Loucy (cell line): Measurements from ENCODE around the gene FGF14.

Experiments
- H2AFZ ChIP-seq: fragments of 200-600 bp; sonication (generic); 2 replicates; pipeline ENCODE4 v1.6.0; 2016; ENCODE audit warnings: antibody characterized with exemption, mild to moderate bottlenecking, low read length, moderate library complexity
- H3F3A ChIP-seq: fragments of 200-600 bp; 2 replicates; pipeline ENCODE4 v1.6.0; 2016; ENCODE audit warnings: antibody characterized with exemption, low read depth, mild to moderate bottlenecking
- H3K27me3 ChIP-seq: fragments of 200-600 bp; sonication (generic); 2 replicates; pipeline ENCODE4 v1.6.1; 2014; ENCODE audit warnings: low read length, mild to moderate bottlenecking; ENCODE audit not compliant: insufficient read depth, poor library complexity, severe bottlenecking
- H3K36me3 ChIP-seq: fragments of 200-600 bp; sonication (generic); 2 replicates; pipeline ENCODE4 v1.6.1; 2016; ENCODE audit warnings: low read length; ENCODE audit not compliant: insufficient read depth
- H3K4me1 ChIP-seq: fragments of 200-600 bp; sonication (generic); 2 replicates; pipeline ENCODE4 v1.5.1; 2014; ENCODE audit warnings: low read length, mild to moderate bottlenecking; ENCODE audit not compliant: insufficient read depth, poor library complexity, severe bottlenecking
- H3K4me2 ChIP-seq: fragments of 200-600 bp; sonication (generic); 2 replicates; pipeline ENCODE4 v1.6.0; 2014; ENCODE audit warnings: antibody characterized with exemption, low read length, low read depth, mild to moderate bottlenecking; ENCODE audit not compliant: poor library complexity, severe bottlenecking
- H3K4me3 ChIP-seq: fragments of 200-600 bp; sonication (generic); 2 replicates; pipeline ENCODE4 v1.5.1; 2014; ENCODE audit warnings: low read length, mild to moderate bottlenecking, mixed read lengths; ENCODE audit not compliant: poor library complexity, severe bottlenecking
- H3K79me2 ChIP-seq: fragments of 200-600 bp; sonication (generic); 2 replicates; pipeline ENCODE4 v1.6.1; 2014; ENCODE audit warnings: low read length; ENCODE audit not compliant: insufficient read depth
- H3K9ac ChIP-seq: fragments of 200-600 bp; sonication (generic); 2 replicates; pipeline ENCODE4 v1.6.0; 2014; ENCODE audit warnings: mild to moderate bottlenecking, low read depth, low read length, moderate library complexity; ENCODE audit not compliant: poor library complexity, severe bottlenecking
- H3K9me2 ChIP-seq: fragments of 200-600 bp; sonication (generic); replicated peaks from 2 replicates; pipeline ENCODE4 v1.6.1; 2016; ENCODE audit warnings: low read depth, low read length, mixed read lengths
- H3K9me3 ChIP-seq: fragments of 200-600 bp; sonication (generic); 2 replicates; pipeline ENCODE4 v1.6.1; 2014; ENCODE audit warnings: mild to moderate bottlenecking, antibody characterized with exemption, low read length, low read depth; ENCODE audit not compliant: insufficient read depth
- H4K20me1 ChIP-seq: fragments of 200-600 bp; sonication (generic); 2 replicates; pipeline ENCODE4 v1.6.0; 2014; ENCODE audit warnings: antibody characterized with exemption, low read length, mild to moderate bottlenecking; ENCODE audit not compliant: insufficient read depth, poor library complexity, severe bottlenecking
- CTCF ChIP-seq: fragments of 200-600 bp; sonication (generic); conservative IDR thresholded peaks from 2 replicates; pipeline ENCODE4 v1.5.1; 2014; ENCODE audit warnings: mild to moderate bottlenecking, antibody characterized with exemption, low read length
- EZH2phosphoT487 ChIP-seq: fragments of 200-600 bp; IDR thresholded peaks from 2 replicates; pipeline ENCODE4 v1.6.1; 2018; ENCODE audit warnings: antibody characterized with exemption, mild to moderate bottlenecking, moderate library complexity, borderline replicate concordance

Gene FGF14

DNA sequence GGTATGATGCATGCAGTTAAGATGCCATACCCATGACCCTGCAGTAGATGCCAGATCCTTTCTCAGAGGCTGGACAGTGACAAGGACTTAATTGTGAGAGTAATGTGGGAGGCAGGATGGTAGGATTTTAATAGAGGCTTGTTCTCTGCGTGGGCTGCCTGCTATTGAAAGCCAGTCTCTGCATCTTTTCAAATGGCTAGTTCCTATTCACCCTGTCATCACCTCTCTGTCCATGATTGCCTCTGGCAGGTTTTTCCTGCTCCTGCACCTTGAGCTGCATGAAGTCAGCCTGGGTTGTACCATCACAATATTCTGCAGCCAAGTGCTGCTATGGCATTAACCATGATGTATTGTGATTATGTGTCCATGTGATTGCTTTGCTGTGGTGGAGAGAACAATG lies 508.8 kb downstream of the FGF14 start:
- H3K36me3 ChIP-seq: no peaks in the 10 kb centered on the region

DNA sequence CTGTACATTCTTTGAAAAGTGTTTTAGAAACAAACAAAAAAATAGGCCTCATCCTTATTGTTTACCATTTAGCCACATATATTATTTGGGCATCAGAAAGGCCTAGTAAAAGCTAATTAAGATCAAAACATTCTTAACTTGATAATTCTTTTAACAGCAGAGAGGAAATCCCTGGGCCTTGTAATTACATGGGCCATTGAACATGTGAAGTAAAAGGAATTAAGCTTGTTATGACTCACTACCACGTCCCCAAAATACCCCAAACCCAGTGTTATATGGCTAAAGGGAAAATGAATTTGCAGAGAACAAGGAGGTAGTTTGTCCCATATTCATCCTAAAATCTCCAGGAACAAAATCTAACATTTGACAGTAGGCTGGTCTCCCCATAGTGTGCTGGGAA lies 509.6 kb downstream of the FGF14 start:
- TF ChIP-seq CTCF (no peak), EZH2phosphoT487 (no peak)
- Histone ChIP-seq H3K4me1 (no peaks in the 10 kb centered on the region), H3K36me3 (no peaks in the 10 kb centered on the region), H3K4me3 (no peak overlapping the region), H3K9me3 (no peaks in the 10 kb centered on the region), H3K27me3 (no peaks in the 10 kb centered on the region), H2AFZ (no peak overlapping the region), H3K9me2 (no peaks in the 10 kb centered on the region), H3K4me2 (no peak overlapping the region), H3K9ac (no peak overlapping the region), H4K20me1 (no peaks in the 10 kb centered on the region), H3K79me2 (no peaks in the 10 kb centered on the region), H3F3A (no peaks in the 10 kb centered on the region)

More for the DNA sequence above, 508.8 kb downstream of the FGF14 start:
- no peaks in the 10 kb centered on the region for H3K79me2 ChIP-seq
- no peaks in the 10 kb centered on the region for H3K9me3 ChIP-seq
- TF ChIP-seq EZH2phosphoT487 (no peak), CTCF (no peak)
- H3K4me3 ChIP-seq: no peak overlapping the region
- no peak overlapping the region for H2AFZ ChIP-seq
- H3K4me1 ChIP-seq: no peaks in the 10 kb centered on the region
- no peaks in the 10 kb centered on the region for H3K27me3 ChIP-seq
- H4K20me1 ChIP-seq: no peaks in the 10 kb centered on the region
- H3K4me2 ChIP-seq: no peak overlapping the region
- no peaks in the 10 kb centered on the region for H3K9me2 ChIP-seq
- no peaks in the 10 kb centered on the region for H3F3A ChIP-seq
- no peak overlapping the region for H3K9ac ChIP-seq

- no peaks in the 10 kb centered on the region for H3K9me3 ChIP-seq
- H2AFZ ChIP-seq: no peak overlapping the region
- no peaks in the 10 kb centered on the region for H3K4me1 ChIP-seq
- H4K20me1 ChIP-seq: no peaks in the 10 kb centered on the region
- H3K9ac ChIP-seq: no peak overlapping the region
- no peaks in the 10 kb centered on the region for H3K36me3 ChIP-seq
- H3K27me3 ChIP-seq: no peaks in the 10 kb centered on the region
- TF ChIP-seq EZH2phosphoT487: no peak
- TF ChIP-seq CTCF: no peak
- no peak overlapping the region for H3K4me3 ChIP-seq
- H3F3A ChIP-seq: no peaks in the 10 kb centered on the region
- H3K79me2 ChIP-seq: no peaks in the 10 kb centered on the region
- H3K9me2 ChIP-seq: no peaks in the 10 kb centered on the region
- H3K4me2 ChIP-seq: no peak overlapping the region
Measured at GRCh38 chr13:101881593-101881992, 520.3 kb downstream of the FGF14 start.
